Measurements from ENCODE around the gene MEF2B.
A peak's percentile ranks its signal among the peaks of the same experiment; 100 is the strongest.
"Not testable (repeated sequence)": the region's sequence is repeated elsewhere in the genome, so short reads cannot be mapped to it uniquely, and the experiment has no call there.

The MEF2B gene

DNA sequence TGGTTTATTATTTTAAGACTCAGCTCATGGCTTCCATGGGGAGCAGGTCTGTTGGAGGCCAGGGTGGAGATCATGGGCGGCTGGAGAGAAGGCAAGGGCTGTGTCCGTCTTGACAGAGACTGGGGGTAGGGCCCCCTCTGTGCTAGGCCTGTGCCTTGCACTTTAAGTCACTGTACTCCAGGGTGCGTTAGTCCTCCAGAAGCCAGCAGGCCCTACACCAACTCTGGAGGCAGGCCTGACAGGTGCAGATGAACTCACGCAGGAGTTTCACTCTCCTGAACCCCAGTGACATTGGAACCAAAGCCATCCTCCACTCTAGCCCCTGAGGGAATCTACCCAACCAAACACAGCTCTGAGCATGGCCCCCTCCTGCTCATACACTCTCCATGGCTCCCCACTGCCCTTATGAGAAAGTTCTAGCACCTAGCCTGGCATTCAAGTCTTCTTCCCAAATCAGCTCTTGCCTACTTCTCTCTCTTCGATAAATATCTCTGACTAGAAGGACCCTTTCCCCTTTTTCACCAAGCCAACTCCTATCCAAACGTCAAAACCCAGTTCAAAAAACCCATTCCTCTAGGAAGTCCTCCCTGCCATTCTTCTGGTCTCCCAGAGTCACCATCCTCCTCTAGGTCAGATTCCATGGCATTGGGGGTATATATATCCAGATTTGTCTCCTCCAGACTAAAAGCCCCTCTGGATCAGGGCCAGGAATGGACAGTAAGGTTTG lies 15.1 kb downstream of the MEF2B start:
- DNase-seq = no peak

DNA sequence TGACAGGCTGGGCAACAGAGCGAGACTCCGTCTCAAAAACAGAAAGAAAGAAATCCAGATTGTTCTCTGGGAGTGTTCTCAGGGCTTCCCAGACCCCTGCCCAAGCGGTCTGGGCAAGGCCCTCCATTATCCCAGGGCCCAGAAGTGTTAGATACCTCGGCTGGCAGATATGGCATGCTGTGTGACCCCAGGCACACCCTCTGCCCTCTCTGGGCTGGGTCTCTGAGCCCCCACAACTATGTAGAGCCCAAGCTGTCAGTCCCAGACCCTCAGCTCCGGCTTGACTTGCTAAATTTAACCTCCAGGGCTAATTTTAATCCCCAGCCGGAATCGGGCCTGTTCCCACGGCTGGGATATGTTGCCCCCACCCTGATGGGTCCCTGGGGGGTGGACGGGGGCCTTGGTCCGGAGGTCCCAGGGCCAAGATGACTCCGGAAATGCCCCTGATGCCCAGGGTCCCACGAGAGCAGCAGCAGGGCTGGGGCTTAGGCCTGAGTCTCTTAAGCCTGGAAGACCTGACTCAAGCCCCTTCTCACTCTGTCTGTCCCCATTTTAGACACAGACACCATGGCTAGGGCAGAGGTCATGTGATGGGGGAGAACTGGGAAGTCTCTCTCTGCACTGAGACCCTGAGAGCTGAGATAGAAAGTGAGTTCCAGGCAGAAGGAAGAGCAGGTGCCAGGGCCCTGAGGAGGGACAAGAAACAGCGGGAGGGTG lies 17.2 kb downstream of the MEF2B start:
- DNase-seq = no peak

DNA sequence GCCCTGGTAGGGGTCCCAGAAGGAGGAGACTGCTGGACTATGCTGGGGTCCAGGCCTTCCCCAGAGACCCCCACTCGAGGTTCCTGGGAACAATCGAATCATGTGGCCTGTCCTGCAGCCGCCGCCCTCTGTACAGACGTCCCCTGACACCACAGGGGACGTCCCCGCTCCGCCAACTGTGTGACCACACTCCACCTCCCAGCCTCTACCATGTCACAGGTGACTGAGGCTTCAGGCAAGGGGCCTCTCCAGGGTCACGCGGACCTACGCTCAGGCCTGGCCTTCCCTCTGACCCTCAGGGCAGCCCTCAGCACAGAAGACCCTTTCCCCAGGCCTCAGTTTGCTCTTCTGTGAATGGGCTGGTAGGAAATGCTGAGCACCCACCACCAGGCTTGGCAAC lies 18.6 kb downstream of the MEF2B start:
- DNase-seq = no peak

DNA sequence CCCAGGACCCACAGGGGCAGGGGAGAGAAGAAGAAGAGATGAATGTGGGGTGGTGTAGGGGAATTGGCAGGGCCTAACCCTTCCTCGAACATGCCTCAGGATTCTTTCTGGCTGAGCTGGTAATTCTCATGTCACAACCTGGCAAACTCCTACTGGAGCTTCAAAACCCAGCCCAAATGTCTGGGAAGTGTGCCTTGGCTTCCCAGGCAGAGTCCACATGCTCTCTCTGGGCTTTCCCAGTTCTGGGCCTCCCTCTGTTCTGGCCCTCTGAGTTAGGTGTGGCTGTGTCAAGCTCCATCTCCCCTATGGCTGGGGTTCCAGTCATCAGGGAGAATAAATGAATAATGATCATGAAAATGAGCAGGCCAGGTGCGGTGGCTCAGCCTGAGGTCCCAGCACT lies 20.6 kb downstream of the MEF2B start:
- no peak for DNase-seq

DNA sequence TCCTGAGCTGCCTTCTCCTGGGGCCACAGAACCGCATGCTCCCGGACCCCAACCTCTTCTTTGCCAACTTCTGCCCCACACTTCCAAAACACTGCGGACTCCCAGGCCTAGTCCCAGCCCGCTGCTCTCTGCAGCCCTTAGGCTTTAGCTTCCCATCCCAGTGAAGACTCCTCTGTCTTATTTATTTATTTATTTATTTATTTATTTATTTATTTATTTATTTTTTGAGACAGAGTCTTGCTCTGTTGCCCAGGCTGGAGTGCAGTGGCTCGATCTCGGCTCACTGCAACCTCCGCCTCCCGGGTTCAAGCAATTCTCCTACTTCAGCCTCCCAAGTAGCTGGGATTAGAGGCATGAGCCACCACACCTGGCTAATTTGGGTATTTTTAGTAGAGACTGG lies 21.6 kb downstream of the MEF2B start:
- not testable (repeated sequence) for DNase-seq

DNA sequence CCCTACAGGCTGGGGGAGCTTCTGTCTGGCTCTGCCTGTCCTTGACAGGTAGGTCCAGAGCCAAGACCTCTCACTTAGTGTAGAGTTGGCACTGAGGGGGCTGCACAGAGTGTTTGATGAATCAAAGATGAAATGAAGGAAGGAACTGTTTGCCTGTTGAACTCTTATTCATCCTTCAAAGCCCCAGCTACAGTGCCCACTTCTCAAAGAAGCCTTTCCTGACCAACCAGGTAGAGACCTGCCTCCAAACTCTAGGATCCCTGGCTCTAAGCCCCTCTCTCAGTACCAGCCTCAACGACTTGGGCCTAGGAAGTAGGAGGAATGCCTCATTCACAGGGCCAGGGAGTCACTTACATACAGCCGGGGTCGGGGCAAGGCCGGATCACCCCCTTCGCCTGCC lies 22.7 kb downstream of the MEF2B start:
- no peak for DNase-seq

DNA sequence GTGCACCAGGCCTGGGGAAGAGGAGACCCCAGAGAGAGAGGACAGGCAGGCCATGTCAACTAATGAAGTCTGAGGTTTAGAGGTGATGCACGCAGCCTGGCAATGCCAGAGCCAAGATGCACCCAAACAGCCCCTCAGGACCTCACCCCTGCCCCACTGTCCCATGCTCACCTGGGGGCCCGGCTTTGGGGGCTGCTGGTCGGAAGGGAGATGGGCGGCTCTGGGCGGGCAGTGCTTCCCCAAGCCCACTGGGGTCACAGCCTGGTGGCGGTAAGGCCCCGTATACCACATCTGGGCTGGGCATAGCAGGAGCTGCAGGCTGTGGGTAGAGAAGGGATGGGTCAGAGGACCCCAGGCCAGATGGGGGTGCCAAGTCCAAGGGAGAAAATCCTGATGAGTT lies 23.2 kb downstream of the MEF2B start:
- DNase-seq = no peak

DNA sequence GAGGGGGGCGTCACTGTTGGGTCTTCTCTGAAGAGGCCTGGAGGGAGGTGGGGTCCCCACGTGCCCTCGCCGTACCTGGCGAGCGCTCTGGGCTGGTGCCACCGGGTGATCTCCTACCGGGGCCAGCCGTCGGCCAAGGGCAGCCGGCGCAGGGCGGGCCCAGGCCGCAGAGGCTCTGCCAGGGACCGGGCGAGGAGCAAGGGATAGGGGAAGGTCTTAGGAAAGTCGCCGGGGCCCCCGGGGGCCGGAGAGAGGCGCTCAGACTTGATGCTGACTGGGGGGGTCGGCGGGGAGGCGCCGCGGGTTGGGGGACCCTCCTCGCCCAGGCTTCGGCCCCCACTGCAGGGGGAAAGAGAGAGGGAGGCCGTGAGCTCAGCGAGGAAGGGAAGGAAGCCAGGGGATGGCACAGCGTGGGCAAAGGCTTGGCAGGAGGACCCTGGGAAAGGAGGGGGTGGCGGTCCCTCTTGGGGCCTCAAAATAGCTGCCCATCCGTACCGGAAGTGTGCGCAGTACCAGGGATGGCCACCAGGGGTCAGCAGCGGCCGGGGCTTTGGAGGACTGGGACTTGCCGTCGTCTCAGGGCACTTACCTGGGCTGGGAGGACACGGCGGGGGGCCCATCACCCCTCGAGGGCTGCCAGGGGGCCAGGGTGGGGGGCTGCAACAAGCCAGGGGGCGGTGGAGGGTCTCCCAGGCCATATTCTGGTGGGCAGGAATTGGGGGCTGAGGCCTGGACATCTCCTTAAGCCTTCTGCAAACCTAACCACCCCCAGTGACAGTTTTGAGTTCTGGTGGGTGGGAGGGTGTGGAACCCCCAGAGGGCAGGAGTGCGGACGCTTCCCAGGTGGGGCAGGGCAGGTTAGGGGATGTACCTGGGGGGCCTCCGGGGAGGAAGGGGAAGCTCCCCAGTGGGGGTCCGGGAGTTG lies 24.1 kb downstream of the MEF2B start:
- DNase-seq = no peak

DNA sequence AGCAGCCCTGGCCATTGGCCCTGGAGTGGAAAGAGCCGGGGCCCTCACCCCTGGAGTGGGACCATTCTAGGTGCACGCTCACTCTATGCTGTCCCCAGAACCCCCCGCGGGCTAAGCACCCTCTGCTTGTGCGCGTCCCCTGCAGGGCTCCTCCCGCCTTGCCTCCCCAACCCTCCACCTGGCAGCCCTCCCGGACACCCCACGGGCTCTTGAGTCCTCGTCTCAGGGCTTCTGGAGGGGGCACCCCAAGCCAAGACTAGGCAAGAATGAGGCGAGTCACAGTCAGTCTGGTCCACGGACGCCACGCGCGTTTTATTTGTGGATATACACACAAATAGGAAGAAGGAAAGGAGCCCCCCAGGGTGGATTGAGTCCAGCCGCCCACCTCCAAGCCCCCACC lies 24.8 kb downstream of the MEF2B start:
- no peak for DNase-seq

DNA sequence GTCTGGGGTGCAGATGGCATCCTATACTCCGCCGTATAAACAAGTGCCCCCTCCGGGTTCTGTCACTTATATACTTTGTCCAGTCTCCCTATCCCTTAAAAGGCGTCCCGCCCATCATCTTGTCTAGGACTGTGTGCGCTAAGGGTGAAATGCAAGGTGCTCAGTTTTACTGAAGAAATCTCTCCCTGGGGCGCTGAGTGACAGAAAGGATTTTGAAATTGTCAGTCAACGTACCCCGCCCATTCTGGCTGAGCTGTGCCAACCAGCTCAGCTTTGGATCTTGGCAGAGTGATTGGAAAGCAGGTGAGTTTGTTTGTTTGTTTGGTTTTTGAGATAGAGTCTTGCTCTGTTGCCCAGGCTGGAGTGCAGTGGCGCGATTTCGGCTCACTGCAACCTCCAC lies 27.7 kb downstream of the MEF2B start:
- no peak for DNase-seq

DNA sequence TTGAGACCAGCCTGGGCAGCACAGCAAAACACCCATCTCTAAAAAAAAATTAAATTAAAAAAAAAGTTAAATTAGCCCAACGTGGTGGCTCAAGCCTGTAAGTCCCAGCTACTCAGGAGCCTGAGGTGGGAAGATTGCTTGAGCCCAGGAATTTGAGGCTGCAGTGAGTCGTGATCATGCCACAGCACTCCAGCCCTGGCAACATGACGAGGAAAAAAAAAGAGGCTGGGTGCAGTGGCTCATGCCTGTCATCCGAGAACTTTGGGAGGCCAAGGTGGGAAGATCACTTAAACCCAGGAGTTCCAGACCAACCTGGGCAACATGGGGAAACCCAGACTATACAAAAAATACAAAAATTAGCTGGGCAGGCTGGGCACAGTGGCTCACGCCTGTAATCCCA lies 29.6 kb downstream of the MEF2B start:
- no peak for DNase-seq

DNA sequence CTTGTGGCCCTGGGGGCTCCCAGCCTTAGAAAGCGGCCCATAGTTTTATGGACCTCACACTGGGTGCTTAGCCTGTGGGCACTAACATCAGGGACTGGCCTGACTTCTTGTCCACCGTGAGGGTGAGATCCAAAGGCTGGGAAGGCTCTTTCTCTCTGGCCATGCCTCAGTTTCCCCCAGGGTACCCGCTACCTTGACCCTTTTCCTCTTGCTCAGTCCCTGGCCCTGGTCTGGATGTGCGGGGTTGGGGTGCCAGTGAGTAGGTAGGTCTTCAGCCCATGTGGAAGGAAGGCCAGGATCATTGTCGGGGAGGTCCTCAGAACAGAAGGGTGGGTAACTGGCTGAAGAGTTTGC lies 30.2 kb downstream of the MEF2B start:
- DNase-seq = no peak

DNA sequence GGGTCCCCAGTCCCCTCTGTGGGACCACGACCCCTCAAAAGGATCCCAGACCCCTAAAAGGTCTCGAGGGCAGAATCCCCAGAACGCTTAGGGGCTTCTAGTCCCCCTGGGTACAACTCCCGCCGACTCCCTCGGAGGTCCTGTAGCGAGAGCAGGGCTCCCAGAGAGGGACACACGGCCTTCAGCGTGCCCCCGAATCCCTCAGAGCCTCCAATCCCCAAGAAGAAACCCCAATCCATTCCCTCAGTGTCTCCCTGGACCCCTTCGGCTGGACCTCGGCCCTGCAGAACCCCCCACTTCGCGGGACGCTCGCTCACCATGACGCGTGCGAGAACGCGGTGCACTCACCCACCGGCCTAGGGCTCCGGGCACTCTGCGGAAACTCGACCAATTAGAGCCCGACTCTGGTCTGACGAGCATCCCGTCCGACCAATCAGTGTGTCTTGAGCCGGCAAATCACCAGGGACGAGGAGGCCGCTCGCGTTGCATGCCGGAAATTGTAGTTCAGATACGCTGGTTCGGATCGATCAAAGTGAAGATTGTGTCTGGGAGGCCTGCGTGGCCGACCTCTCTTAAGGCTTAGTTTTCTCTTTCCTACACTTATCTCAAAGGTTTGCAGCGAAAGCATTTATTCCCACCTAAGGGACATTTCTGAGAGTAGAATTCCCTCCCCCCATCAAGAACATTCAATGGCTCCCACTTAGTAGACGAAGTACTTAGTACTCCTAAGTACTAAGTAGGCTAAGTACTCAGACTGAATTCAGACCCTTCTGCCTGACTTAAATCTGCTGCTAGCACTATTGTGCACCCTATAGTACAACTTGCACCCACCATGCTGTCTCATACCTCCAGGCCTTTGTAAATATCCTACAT lies 31.7 kb downstream of the MEF2B start, which contains the start of gene TMEM161A:
Gene TMEM161A, minus strand, starts transcription at position 370 of the 873 bp plus-strand sequence. Its CDS starts 50 bp downstream, at position 320.
- peak; percentile 86 for DNase-seq

DNA sequence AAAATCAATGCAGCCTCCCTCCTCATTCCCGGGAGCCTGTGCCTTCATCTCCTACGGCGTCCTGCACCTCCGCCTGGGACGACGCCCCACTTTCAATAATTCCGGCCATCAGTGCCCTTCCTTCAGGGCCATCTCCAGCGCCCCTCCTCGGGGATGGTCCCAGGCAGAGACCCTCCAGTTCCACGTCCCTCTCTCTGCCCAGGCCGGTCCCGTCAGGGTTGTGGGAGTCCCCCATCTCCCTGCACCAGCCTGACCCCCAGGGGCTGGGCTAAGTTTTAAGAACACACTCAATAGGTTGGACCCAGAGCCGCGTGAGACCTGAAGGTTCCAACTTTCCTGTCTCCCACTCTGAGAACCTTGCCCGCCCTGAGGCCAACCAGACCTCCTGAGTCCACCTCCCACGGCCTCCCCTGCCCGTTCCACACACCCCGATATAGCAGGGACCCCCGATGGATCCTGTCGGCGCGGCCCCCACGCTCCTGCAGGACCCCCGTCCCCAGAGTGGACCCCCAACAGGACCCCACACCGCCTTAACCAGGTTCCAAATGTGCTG lies 32.4 kb downstream of the MEF2B start:
- DNase-seq = no peak

DNA sequence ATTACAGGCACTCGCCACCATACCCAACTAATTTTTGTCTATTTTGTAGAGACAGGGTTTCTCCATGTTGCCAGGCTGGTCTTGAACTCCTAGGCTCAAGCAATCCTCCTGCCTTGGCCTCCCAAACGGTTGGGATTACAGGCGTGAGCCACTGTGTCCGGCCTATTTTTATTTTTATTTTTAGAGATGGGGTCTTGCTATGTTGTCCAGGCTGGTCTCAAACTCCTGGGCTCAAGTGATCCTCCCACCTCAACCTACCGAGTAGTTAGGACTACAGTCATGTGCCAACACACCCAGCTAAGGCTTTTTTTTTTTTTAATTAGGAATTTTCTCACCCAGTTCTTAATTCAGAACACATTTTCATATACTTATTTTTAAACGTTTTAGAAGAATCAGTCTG lies 34.4 kb downstream of the MEF2B start:
- DNase-seq = not testable (repeated sequence)

DNA sequence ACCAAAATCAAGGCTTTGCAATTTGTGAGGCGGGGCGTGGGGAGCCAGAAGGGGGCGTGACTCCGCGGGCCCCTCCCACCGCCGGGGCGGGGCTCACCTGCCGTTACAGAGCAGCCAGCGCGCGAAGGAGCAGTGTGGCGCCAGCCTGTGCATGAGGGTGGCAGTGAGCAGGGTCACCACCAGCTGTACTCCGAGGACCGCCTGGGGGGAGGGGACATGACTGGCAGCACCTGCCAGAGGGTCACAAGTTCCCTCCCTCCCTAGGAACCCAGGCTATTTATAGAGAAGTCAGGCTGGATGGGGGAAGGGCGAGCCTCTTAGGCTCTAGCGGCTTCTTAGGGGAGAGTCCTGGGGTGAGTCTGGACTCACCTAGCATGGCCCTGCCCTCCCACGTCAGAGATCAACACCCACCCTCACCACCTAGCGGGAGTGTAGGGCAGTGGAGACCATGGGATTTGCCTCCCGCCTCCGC lies 35.3 kb downstream of the MEF2B start:
- DNase-seq = no peak

DNA sequence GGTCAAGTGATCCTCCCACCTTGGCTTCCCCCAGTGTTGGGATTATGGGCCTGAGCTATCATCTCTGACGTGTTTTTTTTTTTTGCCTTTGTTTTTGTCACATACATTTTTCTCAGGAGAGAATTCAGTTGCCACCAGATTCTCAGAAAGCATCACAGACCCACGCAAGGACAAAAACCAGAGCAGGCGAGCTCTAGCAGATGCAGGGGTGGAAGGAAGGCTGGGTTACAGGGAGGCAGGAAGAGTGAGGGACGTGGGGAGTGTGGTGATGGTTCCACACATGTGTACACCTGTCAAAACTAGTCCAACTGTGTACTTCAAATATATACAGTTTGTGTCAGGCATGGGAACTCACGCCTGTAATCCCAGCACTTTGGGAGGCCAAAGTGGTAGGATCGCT lies 36.1 kb downstream of the MEF2B start:
- no peak for DNase-seq

DNA sequence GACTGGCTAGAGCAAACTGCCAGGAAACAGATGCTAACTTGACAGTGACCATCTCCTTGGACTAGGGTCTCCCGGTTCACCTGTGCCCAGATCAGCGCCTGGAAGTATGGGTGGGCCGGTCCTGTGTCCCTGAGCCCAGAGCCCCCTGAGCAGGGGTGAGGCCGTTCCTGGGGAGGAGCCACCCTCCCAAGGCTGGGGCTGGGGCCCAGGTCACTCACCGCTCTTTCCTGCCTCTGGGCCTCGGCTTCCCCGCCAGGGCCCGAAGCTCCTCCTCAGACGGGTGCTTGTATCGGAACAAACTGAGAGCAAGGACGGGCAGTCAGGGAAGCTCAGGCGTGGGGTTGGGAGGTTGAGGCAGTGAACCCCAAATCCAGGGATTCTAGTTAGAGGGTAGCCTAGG lies 37.2 kb downstream of the MEF2B start:
- no peak for DNase-seq

DNA sequence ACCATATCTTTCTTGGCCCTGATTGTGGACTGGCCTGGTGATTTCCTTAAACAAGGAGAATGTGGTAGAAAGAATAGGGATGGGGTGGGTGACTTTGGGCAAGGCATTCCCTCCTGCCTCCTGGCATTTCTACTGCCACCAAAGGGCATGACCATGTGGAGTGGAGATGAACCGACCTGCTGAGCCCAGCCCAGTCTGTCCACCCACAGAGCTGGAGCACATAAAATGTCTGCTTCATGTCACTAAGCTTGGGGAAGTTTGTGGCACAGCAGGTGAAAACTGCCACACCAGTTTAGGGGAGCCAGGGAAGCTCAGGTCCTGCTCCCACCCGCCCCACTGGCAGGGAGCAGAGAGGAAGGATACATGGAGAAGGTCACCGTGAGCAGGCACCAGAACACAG lies 38.1 kb downstream of the MEF2B start:
- no peak for DNase-seq

DNA sequence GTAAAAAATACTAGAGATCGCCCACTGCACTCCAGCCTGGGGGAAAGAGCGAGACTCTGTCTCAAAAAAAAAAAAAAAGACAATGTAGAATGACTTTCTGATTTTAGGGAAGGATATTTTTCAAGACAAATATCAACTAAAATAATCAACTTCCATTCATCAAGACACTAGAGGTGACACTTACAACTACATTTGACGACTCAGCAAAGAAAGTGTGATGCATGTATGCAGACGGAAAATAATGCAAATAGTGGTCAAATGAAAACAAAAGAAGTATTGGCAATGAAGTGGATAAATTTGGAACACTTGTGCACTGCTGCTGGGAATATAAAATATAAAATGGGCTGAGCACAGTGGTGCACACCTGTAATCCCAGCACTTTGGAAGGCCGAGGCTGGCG lies 44.0 kb downstream of the MEF2B start:
- DNase-seq = no peak

DNA sequence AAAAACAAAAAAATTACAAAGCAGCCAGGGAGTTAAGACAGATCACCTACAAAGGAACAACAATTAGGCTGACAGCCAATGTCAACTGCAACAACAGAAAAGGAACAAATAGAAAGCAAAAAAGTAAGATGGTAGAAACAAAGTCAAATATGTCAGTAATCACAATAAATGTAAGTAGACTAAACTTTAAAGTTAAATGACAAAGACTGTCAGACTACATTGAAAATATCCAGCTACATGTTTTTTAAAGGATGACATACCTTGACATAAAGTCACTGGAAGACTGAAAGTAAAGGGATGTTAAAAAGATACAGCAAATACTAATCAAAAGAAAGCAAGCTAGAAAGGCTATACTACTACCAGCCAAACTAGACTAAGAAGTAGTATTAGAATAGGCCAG lies 46.7 kb downstream of the MEF2B start:
- no peak for DNase-seq

DNA sequence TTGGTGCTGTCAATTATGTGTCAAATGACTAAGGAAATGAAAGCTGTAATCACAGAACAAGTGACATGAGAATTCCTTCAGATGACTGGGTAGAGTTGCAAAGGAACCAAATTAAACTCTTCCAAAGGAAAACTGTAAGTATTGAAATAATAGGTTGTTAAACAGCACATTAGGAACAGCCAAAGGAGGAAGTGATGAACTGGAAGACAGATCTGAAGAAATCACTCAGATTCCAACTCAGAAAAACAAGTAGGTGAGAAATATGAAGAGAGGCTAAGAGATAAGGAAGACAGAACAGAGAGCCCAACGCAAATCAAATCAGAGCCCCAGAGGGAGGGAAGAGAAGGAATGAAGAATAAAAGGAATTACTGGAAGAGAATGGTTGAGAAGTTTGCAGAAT lies 47.2 kb downstream of the MEF2B start:
- no peak for DNase-seq

Data from NCI-H1436 treated with DMSO at 0.1 percent for 48 hours (cell line).